DOHH2 (cell line): ENCODE results near the gene LRGUK.

ENCODE experiments used
- CTCF ChIP-seq: fragments of 200-600 bp; sonication (generic); IDR thresholded peaks from one replicate; pipeline ENCODE4 v1.5.1; 2014; ENCODE audit warnings: antibody characterized with exemption, mild to moderate bottlenecking, low read depth, low read length; ENCODE audit not compliant: poor library complexity, severe bottlenecking
- EZH2phosphoT487 ChIP-seq: fragments of 200-600 bp; sonication (generic); IDR thresholded peaks from 2 replicates; pipeline ENCODE4 v1.6.1; 2017; ENCODE audit warnings: borderline replicate concordance, mild to moderate bottlenecking, antibody characterized with exemption, low read length, moderate library complexity, mixed read lengths

GRCh38 chr7:134197345-134197744, 70.2 kb downstream of the LRGUK start:
- no peak for TF ChIP-seq CTCF
- no peak for TF ChIP-seq EZH2phosphoT487
